K562 (cell line): ENCODE measurements around the gene CTSK. TPM values are rescaled to one million over a fixed set of nuclear protein-coding genes. Genes with fewer than 3 reads are reported as not detected.

Experiments
- CHD2 ChIP-seq: IDR thresholded peaks from 2 replicates; pipeline ENCODE4 v1.6.1; 2011; ENCODE audit warnings: low read depth, low read length
- DIDO1 ChIP-seq: fragments of 450-650 bp; IDR thresholded peaks from 2 replicates; pipeline ENCODE4 v1.6.1; 2016; ENCODE audit warnings: low read depth, missing biosample characterization, missing genetic modification characterization
- EHMT2 ChIP-seq: fragments of 450-650 bp; IDR thresholded peaks from 2 replicates; pipeline ENCODE4 v1.6.1; 2018; ENCODE audit warnings: antibody characterized with exemption
- ETV6 ChIP-seq, 3 experiments: fragments of 150-350 bp in 1 of 3; sonication (generic) in 1 of 3; formaldehyde crosslinking in 1 of 3; IDR thresholded peaks; 2 replicates each; pipeline versions ENCODE4 v1.6.1 to v1.8.0; 2014 to 2022; ENCODE audit warnings: borderline replicate concordance in 2 of 3, low read depth in 2 of 3, antibody characterized with exemption in 1 of 3, low read length in 1 of 3, mild to moderate bottlenecking in 1 of 3, missing genetic modification reagents in 1 of 3
- NONO ChIP-seq, 2 experiments: fragments of 200-400 bp in 1 of 2; fragments of 450-650 bp in 1 of 2; formaldehyde crosslinking in 1 of 2; IDR thresholded peaks; 2 replicates each; pipeline ENCODE4 v1.6.1; 2017; ENCODE audit warnings: low read depth in 2 of 2, mild to moderate bottlenecking in 2 of 2, moderate library complexity in 2 of 2, low read length in 1 of 2
- SOX6 ChIP-seq: fragments of 450-650 bp; IDR thresholded peaks from 2 replicates; pipeline ENCODE4 v1.6.1; 2014; ENCODE audit warnings: mild to moderate bottlenecking
- TAF15 ChIP-seq: fragments of 200-400 bp; formaldehyde crosslinking; IDR thresholded peaks from 2 replicates; pipeline ENCODE4 v1.6.1; 2017; ENCODE audit warnings: mild to moderate bottlenecking, low read depth, low read length, moderate library complexity
- ZNF239 ChIP-seq: fragments of 250-450 bp; sonication (Bioruptor Pico); IDR thresholded peaks from 2 replicates; pipeline ENCODE4 v1.4.0; 2020; ENCODE audit warnings: mild to moderate bottlenecking
- polyA plus RNA-seq, 8 experiments: library from polyadenylated mRNA; depleted of rRNA in 4 of 8; stranded (reverse) in 5 of 8; unstranded in 3 of 8; fragments of >200 nt; fragmentation: Nextera tagmentation in 2 of 8; fragmentation: Illumina TruSeq in 1 of 8; extraction: Ambion mirVana in 2 of 8; extraction: Trizol in 1 of 8; gene quantifications; 2 replicates each; pipeline versions ENCODE4 v1.2.1 to v1.2.3, GENCODE V29; 2011 to 2014; ENCODE audit warnings: inconsistent platforms in 1 of 8, missing spikeins in 1 of 8
- total RNA-seq, 7 experiments: library from RNA; depleted of rRNA in 6 of 7; stranded (reverse); fragments of >200 nt in 6 of 7; fragmentation: Illumina TruSeq in 2 of 7; extraction: Trizol in 2 of 7; gene quantifications; 2 replicates each; pipeline versions ENCODE4 v1.2.1 to v1.2.3, GENCODE V29; 2011 to 2021; ENCODE audit warnings: low replicate concordance in 1 of 7
- TF ChIP-seq, protein P1 (sequence below): fragments of 250-450 bp; sonication (Bioruptor Pico); IDR thresholded peaks from 2 replicates; pipeline ENCODE4 v1.8.0; 2022; ENCODE audit warnings: inconsistent platforms
- TF ChIP-seq, protein P2 (sequence below): sonication (generic); formaldehyde crosslinking; IDR thresholded peaks from 2 replicates; pipeline ENCODE4 v1.8.1; 2023; ENCODE audit warnings: mild to moderate bottlenecking, missing genetic modification reagents
- TF ChIP-seq, protein P3 (sequence below): fragments of 250-450 bp; sonication (Bioruptor Pico); IDR thresholded peaks from 2 replicates; pipeline ENCODE4 v1.8.0; 2022; ENCODE audit warnings: moderate library complexity, mild to moderate bottlenecking, inconsistent platforms

Gene CTSK
- total and polyA plus RNA-seq, 9 of the 15 experiments (the other 6 are each of a cell fraction or from before 2014, with no cell fraction given) = 0.84 to 2.5 (median 1.3) TPM

DNA sequence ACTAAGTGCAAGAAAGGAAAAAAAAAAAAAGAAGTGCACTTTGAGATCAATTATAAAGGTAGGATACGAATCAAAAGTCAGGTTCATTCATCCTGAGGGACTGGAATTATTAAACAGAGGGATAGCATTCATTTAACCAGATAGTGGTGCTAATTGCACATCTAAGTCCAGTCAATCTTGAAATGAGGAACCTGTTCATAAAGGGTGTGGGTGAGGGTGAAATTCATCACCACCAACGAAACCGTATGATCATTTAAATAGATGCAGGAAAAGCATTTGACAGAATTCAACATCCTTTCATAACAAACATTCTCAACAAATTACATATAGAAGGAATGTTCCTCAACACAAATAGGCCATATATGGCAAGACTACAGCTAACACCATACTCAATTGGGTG is 48.0 kb downstream of the CTSK start (continued):
- TF ChIP-seq, protein P1, sequence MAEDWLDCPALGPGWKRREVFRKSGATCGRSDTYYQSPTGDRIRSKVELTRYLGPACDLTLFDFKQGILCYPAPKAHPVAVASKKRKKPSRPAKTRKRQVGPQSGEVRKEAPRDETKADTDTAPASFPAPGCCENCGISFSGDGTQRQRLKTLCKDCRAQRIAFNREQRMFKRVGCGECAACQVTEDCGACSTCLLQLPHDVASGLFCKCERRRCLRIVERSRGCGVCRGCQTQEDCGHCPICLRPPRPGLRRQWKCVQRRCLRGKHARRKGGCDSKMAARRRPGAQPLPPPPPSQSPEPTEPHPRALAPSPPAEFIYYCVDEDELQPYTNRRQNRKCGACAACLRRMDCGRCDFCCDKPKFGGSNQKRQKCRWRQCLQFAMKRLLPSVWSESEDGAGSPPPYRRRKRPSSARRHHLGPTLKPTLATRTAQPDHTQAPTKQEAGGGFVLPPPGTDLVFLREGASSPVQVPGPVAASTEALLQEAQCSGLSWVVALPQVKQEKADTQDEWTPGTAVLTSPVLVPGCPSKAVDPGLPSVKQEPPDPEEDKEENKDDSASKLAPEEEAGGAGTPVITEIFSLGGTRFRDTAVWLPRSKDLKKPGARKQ = no peak
- TF ChIP-seq, protein P2, sequence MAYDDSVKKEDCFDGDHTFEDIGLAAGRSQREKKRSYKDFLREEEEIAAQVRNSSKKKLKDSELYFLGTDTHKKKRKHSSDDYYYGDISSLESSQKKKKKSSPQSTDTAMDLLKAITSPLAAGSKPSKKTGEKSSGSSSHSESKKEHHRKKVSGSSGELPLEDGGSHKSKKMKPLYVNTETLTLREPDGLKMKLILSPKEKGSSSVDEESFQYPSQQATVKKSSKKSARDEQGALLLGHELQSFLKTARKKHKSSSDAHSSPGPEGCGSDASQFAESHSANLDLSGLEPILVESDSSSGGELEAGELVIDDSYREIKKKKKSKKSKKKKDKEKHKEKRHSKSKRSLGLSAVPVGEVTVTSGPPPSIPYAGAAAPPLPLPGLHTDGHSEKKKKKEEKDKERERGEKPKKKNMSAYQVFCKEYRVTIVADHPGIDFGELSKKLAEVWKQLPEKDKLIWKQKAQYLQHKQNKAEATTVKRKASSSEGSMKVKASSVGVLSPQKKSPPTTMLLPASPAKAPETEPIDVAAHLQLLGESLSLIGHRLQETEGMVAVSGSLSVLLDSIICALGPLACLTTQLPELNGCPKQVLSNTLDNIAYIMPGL (CRISPR knock-in tag) = no peak
- TF ChIP-seq SOX6 = no peak
- no peak for TF ChIP-seq DIDO1 (tag)
- TF ChIP-seq EHMT2 = no peak
- TF ChIP-seq ETV6 (IDR thresholded peaks at IDR 0.05; ENCODE audit: borderline replicate concordance in 1 of 2, low read depth in 2 of 2, low read length in 1 of 2) = no peak
- TF ChIP-seq ETV6 (CRISPR knock-in tag; IDR thresholded peaks at IDR 0.05; ENCODE audit: borderline replicate concordance) = no peak
- TF ChIP-seq, protein P3, sequence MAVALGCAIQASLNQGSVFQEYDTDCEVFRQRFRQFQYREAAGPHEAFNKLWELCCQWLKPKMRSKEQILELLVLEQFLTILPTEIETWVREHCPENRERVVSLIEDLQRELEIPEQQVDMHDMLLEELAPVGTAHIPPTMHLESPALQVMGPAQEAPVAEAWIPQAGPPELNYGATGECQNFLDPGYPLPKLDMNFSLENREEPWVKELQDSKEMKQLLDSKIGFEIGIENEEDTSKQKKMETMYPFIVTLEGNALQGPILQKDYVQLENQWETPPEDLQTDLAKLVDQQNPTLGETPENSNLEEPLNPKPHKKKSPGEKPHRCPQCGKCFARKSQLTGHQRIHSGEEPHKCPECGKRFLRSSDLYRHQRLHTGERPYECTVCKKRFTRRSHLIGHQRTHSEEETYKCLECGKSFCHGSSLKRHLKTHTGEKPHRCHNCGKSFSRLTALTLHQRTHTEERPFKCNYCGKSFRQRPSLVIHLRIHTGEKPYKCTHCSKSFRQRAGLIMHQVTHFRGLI (CRISPR knock-in tag) = no peak
- no peak for TF ChIP-seq ZNF239
- TF ChIP-seq NONO (IDR thresholded peaks at IDR 0.05; ENCODE audit: low read depth in 2 of 2, low read length in 1 of 2) = no peak
- TF ChIP-seq CHD2 = no peak
- TF ChIP-seq TAF15 = no peak
